ENCODE results near the gene CLEC2B. TPM values are rescaled to one million over a fixed set of nuclear protein-coding genes. Genes with fewer than 3 reads are reported as not detected.

CLEC2B gene
- polyA plus RNA-seq, 1 of the 3 experiments (the other 2 are of a cell fraction) = not detected

DNA sequence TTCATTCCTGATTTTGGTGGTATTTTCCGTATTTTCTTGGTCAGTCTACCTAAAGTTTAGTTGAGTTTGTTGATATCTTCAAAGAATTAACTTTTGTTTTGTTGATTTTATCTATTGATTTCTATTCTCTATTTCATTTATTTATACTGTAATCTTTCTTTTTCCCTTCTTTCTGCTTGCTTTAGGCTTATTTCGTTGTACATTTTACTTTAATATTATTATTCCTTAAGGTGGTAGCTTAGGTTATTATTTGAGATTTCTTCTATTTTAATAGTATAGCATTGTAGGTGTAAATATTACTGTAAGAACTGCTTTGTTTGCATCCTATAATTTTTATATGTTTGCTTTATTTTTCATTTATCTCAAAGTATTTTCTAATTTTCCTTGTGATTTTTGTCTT is 63.3 kb downstream of the CLEC2B start (continued):
- TF ChIP-seq, protein P1, sequence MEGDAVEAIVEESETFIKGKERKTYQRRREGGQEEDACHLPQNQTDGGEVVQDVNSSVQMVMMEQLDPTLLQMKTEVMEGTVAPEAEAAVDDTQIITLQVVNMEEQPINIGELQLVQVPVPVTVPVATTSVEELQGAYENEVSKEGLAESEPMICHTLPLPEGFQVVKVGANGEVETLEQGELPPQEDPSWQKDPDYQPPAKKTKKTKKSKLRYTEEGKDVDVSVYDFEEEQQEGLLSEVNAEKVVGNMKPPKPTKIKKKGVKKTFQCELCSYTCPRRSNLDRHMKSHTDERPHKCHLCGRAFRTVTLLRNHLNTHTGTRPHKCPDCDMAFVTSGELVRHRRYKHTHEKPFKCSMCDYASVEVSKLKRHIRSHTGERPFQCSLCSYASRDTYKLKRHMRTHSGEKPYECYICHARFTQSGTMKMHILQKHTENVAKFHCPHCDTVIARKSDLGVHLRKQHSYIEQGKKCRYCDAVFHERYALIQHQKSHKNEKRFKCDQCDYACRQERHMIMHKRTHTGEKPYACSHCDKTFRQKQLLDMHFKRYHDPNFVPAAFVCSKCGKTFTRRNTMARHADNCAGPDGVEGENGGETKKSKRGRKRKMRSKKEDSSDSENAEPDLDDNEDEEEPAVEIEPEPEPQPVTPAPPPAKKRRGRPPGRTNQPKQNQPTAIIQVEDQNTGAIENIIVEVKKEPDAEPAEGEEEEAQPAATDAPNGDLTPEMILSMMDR (IDR thresholded peaks at IDR 0.05) = no peak
- TF ChIP-seq RXRA (IDR thresholded peaks at IDR 0.05; ENCODE audit: borderline replicate concordance, low read depth) (no peak), EZH2phosphoT487 (IDR thresholded peaks at IDR 0.05; ENCODE audit: borderline replicate concordance, low read depth) (no peak), TAF1 (IDR thresholded peaks at IDR 0.05; ENCODE audit: borderline replicate concordance, low read depth, low read length) (no peak), GABPA (IDR thresholded peaks at IDR 0.05; ENCODE audit: low read depth) (no peak), FOXJ3 (CRISPR knock-in tag; IDR thresholded peaks at IDR 0.05) (no peak), JUND (IDR thresholded peaks at IDR 0.05) (no peak)

Other genes with a start within 250 kb of the CLEC2B start
- gene CLEC2D, start 199.6 kb downstream of the CLEC2B start, polyA plus RNA-seq (2012; rRNA removed) = 0.81 and 1.5 TPM in 2 replicates
- gene CLECL1, start 136.3 kb downstream of the CLEC2B start, polyA plus RNA-seq (2012; rRNA removed) = not detected in 2 replicates
- gene CD69, start 108.5 kb downstream of the CLEC2B start, polyA plus RNA-seq (2012; rRNA removed) = not detected in 2 replicates
- gene KLRF1, start 41.9 kb downstream of the CLEC2B start, polyA plus RNA-seq (2012; rRNA removed) = not detected in 2 replicates
- gene KLRF2, start 12.1 kb upstream of the CLEC2B start, polyA plus RNA-seq (2012; rRNA removed) = not detected in 2 replicates
- gene CLEC2A, start 63.0 kb upstream of the CLEC2B start, polyA plus RNA-seq (2012; rRNA removed) = not detected in 2 replicates
- not detected in 2 replicates for gene CLEC12A, start 102.1 kb upstream of the CLEC2B start, polyA plus RNA-seq (2012; rRNA removed)
- not detected in 2 replicates for gene CLEC1B, start 129.8 kb upstream of the CLEC2B start, polyA plus RNA-seq (2012; rRNA removed)
- gene CLEC12B, start 141.3 kb upstream of the CLEC2B start, polyA plus RNA-seq (2012; rRNA removed) = not detected in 2 replicates
- not detected in 2 replicates for gene CLEC9A, start 161.3 kb upstream of the CLEC2B start, polyA plus RNA-seq (2012; rRNA removed)
- gene CLEC1A, start 229.6 kb upstream of the CLEC2B start, polyA plus RNA-seq (2012; rRNA removed) = not detected in 2 replicates

Measured in SK-N-SH (cell line).